Vagina (tissue), 2 donors: ENCODE results near the gene WASHC4.

Source experiments
- CTCF ChIP-seq, 3 experiments: fragments of 450-650 bp in 2 of 3; fragments of 200-600 bp in 1 of 3; sonication (generic) in 1 of 3; IDR thresholded peaks; one replicate each; pipeline ENCODE4 v1.5.1; 2017 to 2019; ENCODE audit warnings: antibody characterized with exemption in 3 of 3, mild to moderate bottlenecking in 2 of 3, moderate library complexity in 2 of 3
- POLR2A ChIP-seq, 2 donors: fragments of 450-650 bp; IDR thresholded peaks; one replicate each; pipeline ENCODE4 v1.6.1; 2017; ENCODE audit warnings: antibody characterized with exemption in 2 of 2, mild to moderate bottlenecking in 2 of 2, moderate library complexity in 2 of 2
- POLR2AphosphoS5 ChIP-seq, 2 donors: sonication (generic); formaldehyde crosslinking; IDR thresholded peaks; one replicate each; pipeline ENCODE4 v1.9.0; 2017; ENCODE audit warnings: antibody characterized with exemption in 2 of 2, mild to moderate bottlenecking in 2 of 2, low read depth in 1 of 2; ENCODE audit not compliant: insufficient read depth in 1 of 2

DNA sequence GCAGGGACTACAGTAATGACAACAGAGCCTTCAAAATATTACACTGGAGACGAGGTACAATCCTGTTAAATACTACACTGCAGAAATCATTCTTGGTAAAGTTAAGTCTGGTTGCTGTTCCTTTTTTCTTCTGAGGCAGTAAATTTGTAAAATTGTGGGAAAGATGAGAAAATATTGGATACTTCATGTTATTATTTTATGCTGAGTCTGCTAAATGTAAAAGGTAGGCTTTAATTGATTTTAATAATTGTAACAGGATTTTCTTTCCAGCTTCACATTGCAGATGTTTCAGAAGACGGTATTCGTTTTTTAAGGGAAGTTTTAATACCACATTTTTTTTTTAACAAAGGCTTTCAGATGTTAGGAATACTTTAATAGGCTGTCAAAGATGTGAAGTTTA lies 62.6 kb downstream of the WASHC4 start:
- no peak for TF ChIP-seq CTCF (IDR thresholded peaks at IDR 0.05)
- no peak for TF ChIP-seq POLR2AphosphoS5 (IDR thresholded peaks at IDR 0.05; ENCODE audit: insufficient read depth in 1 of 2, low read depth in 1 of 2)
- TF ChIP-seq POLR2A (IDR thresholded peaks at IDR 0.05), result no peak
